IgD-negative memory B cell (primary cell): ENCODE results near the gene ABCB11. TPM values are rescaled to one million over a fixed set of nuclear protein-coding genes. Genes with fewer than 3 reads are reported as not detected.
A peak's percentile ranks its signal among the peaks of the same experiment; 100 is the strongest.
"Not testable (repeated sequence)": the region's sequence is repeated elsewhere in the genome, so short reads cannot be mapped to it uniquely, and the experiment has no call there.

Experiments used
- H3K27ac Mint-ChIP-seq, 3 donors: one replicate each; pipeline ENCODE4 v1.8.0; 2020 to 2022; ENCODE audit warnings: mild to moderate bottlenecking in 3 of 3, mixed read lengths in 3 of 3, moderate library complexity in 1 of 3
- H3K27me3 Mint-ChIP-seq: one replicate; pipeline ENCODE4 v1.8.0; 2021; ENCODE audit warnings: mixed read lengths
- H3K36me3 Mint-ChIP-seq: one replicate; pipeline ENCODE4 v1.8.0; 2020; ENCODE audit warnings: mild to moderate bottlenecking, mixed read lengths
- H3K4me1 Mint-ChIP-seq, 3 donors: one replicate each; pipeline ENCODE4 v1.8.0; 2020 to 2022; ENCODE audit warnings: mixed read lengths in 3 of 3, mild to moderate bottlenecking in 1 of 3
- H3K4me3 Mint-ChIP-seq, 4 donors: one replicate each; pipeline ENCODE4 v1.8.0; 2020 to 2022; ENCODE audit warnings: mild to moderate bottlenecking in 4 of 4, mixed read lengths in 4 of 4, moderate library complexity in 3 of 4
- H3K9me3 Mint-ChIP-seq, 3 donors: one replicate each; pipeline ENCODE4 v1.8.0; 2020 to 2021; ENCODE audit warnings: mixed read lengths in 3 of 3, mild to moderate bottlenecking in 1 of 3
- polyA plus RNA-seq: library from polyadenylated mRNA; unstranded; fragments of 300-500 nt; fragmentation: Illumina TruSeq; gene quantifications from one replicate; pipeline ENCODE4 v1.2.3, GENCODE V29; 2021

The ABCB11 gene
- polyA plus RNA-seq, 1 donor from 2014 or later = not detected

DNA sequence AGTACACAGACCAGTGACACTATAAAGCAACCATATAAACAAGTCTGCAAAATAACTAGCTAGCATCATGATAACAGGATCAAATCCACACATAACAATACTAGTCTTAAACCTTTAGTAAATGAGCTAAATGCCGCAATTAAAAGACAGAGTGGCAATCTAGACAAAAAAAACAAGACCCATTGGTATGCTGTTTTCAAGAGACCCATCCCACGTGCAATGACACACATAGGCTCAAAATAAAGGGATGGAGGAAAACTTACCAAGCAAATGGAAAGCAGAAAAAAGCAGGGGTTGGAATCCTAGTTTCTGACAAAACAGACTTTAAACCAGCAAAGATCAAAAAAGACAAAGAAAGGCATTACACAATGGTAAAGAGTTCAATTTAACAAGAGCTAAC lies 23.5 kb upstream of the ABCB11 start:
- H3K4me3 Mint-ChIP-seq, H3K36me3 Mint-ChIP-seq, H3K27me3 Mint-ChIP-seq, H3K4me1 Mint-ChIP-seq, H3K27ac Mint-ChIP-seq: not testable (repeated sequence)
- H3K9me3 Mint-ChIP-seq = peaks cover 8 to 19% (median 13%) of the 10 kb centered on the region in 3 donors

DNA sequence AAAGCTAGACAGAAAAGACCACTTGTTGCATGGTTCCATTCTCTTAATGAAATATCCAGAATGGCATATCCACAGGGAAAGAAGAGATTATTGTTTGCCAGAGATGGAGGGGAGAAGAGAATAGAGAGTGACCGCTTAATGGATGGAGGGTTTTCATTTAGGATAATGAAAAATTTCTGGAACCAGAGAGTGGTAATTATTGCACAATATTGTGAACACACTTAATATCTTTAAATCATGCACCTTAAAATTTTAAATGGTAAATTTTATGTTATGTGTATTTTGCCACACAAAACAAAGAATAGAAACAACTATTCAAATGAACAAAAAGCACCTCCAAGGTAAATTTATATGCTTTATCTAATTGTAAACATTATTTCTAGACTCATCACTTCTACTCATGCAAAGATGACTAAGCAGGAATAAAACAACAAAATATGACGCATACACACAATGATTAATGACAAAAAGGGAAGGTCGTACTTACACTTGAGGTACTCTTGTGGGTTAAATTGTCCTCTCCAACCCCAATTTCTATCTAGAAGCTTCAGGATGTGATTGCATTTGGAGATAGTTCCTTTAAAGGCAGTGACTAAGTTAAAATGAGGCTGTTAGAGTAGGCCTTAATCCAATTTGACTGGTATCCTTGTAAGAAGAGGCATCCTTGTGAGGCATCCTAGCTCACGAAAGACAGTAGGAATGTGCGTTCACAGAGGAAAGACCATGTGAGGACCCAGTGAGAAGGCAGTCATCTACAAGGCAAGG lies 19.5 kb upstream of the ABCB11 start:
- peaks cover 8 to 14% (median 13%) of the 10 kb centered on the region in 3 donors for H3K9me3 Mint-ChIP-seq
- H3K36me3 Mint-ChIP-seq = no peaks in the 10 kb centered on the region
- peaks cover 2% of the 10 kb centered on the region for H3K27me3 Mint-ChIP-seq
- no peaks in the 10 kb centered on the region for H3K4me1 Mint-ChIP-seq
- H3K4me3 Mint-ChIP-seq = no peak overlapping the region
- no peak overlapping the region for H3K27ac Mint-ChIP-seq

DNA sequence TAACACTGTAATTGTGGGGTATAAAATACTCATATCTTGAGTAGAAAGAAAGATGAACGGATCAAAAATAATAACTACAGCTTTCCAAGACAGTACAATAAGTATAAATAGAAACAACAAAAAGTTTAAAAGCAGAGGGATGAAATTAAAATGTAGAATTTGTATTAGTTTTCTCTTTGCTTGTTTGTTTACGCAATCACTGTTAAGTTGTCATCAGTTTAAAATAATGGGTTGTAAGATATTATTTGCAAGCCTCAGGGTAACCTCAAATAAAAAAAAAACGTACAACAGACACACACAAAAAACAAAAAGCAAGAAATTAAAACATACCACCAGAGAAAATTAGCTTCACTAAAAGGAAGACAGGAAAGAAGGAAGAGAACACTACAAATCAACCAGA lies 18.0 kb upstream of the ABCB11 start:
- Mint-ChIP-seq H3K9me3 (peaks cover 0 to 1% (median 0%) of the 10 kb centered on the region in 3 donors), H3K36me3 (peaks cover 2% of the 10 kb centered on the region), H3K27ac (no peak overlapping the region), H3K4me3 (no peak overlapping the region), H3K4me1 (peaks cover 0 to 2% (median 0%) of the 10 kb centered on the region in 3 donors), H3K27me3 (no peaks in the 10 kb centered on the region)

DNA sequence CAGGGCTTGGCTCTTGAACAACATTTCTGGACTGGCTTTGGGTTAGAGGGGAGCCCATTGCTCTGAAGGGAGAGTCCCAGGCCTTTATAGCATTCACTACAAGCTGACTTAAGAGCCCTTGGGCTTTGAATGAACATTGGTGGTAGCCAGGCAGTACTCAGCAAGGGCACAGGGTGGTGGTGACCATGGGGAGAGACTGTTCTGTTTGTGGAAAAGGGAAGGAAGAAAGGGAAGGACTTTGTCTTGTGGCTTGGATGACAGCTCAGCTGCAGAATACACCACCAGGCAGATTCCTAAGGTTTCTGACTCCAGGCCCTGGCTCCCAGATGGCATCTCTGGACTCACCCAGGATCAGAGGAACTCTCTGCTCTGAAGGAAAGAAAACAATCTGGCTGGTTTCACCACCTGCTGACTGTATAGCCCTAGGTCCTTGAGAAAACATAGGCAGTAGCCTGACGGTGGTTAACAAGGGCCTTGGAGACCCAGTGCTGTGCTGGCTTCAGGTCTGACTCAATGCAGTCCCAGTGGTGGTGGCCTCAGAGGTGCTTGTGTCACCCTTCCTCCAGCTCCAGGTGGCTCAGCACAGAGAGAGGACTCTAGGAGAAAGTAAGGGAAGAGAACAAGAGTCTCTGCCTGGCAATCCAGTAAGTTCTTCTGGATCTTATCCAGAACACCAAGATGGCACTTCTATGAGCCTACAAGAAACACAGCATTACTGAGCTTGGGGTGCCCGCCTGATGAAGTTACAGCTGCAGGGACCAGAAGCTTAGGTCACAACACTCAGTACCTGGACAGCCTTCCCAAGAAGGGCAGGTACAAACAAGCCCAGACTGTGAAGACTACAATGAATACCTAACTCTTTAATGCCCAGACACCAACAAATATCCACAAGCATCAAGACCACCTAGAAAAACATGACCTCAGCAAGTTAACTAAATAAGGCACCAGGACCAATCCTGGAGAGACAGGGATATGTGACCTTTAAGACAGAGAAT lies 16.4 kb upstream of the ABCB11 start:
- no peaks in the 10 kb centered on the region for H3K27me3 Mint-ChIP-seq
- peaks cover 6% of the 10 kb centered on the region for H3K36me3 Mint-ChIP-seq
- H3K9me3 Mint-ChIP-seq = peaks cover 0 to 4% (median 3%) of the 10 kb centered on the region in 3 donors
- peaks cover 0 to 2% (median 0%) of the 10 kb centered on the region in 3 donors for H3K4me1 Mint-ChIP-seq
- H3K4me3 Mint-ChIP-seq = no peak overlapping the region
- H3K27ac Mint-ChIP-seq = no peak overlapping the region

DNA sequence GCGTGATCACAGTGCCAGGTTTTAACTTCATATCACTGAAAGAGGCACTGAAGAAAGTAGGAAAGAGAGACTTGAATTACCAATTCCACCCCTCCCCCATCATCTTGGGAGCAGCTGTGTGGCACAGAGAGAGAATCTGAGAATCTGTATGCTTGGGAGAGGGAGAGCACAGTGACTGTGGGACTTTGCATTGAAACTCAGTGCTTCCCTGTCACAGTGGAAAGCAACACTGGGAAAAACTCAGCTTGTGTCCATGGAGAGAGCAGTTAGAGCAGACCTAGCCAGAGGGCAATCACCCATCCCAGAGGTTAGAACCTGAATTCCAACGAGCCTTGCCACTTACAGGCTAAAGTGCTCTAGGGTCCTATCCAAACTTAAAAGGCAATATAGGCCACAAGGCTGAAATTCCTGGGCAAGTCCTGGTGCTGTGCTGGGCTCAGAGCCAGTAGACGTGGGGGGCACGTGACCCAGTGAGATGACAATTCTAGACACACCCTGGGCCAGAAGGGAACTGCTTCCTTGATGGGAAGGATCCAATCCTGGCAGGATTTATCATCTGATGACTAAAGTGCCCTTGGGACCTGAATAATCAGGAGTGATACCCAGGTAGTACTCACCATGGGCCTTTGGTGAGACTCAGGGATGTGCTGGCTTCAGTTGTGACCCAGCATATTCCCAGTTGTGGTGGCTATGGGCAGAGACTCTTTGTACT lies 15.5 kb upstream of the ABCB11 start:
- Mint-ChIP-seq H3K4me3 (no peak overlapping the region), H3K9me3 (peaks cover 4 to 6% (median 4%) of the 10 kb centered on the region in 3 donors), H3K4me1 (peaks cover 0 to 2% (median 0%) of the 10 kb centered on the region in 3 donors), H3K27me3 (peaks cover under 1% of the 10 kb centered on the region), H3K36me3 (peaks cover 6% of the 10 kb centered on the region), H3K27ac (no peak overlapping the region)

DNA sequence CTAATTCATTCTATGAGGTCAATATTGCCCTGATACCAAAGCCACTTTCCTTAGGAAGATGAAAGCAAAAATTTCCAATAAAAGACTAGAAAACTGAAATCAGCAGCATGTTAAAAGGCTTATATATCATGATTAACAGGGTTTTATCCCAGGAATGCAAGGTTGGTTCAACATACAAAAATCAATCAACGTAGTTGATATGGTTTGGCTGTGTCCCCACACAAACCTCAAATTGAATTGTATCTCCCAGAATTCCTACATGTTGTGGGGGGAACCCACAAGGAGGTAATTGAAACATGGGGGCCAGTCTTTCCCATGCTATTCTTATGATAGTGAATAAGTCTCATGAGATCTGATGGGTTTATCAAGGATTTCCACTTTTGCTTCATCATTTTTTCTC lies 11.7 kb upstream of the ABCB11 start:
- Mint-ChIP-seq H3K9me3 (peaks cover 4 to 6% (median 5%) of the 10 kb centered on the region in 3 donors), H3K27me3 (peaks cover 2% of the 10 kb centered on the region), H3K4me1 (peaks cover 2 to 5% (median 5%) of the 10 kb centered on the region in 3 donors), H3K36me3 (peaks cover 6% of the 10 kb centered on the region), H3K4me3 (no peak overlapping the region), H3K27ac (no peak overlapping the region)

DNA sequence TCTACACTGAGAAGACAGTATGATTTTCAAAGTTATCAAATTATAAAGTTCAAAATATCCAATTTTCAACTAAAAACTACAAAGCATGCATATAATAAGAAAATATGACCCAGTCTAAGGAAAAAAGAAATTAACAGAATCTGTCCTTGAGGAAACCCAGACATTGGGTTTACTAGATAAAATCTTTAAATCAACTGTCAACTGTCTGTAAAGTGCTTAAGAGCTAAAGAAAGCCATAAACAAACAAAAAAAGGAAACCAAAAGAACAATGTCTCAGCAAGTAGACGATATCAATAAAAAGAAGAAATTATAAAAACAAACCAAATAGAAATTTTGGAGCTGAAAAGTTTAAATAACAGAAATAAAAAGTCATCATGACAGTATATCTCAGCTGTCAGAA lies 10.5 kb upstream of the ABCB11 start:
- peaks cover 6% of the 10 kb centered on the region for H3K36me3 Mint-ChIP-seq
- peaks cover 2% of the 10 kb centered on the region for H3K27me3 Mint-ChIP-seq
- no peak overlapping the region for H3K27ac Mint-ChIP-seq
- peaks cover 2 to 7% (median 5%) of the 10 kb centered on the region in 3 donors for H3K4me1 Mint-ChIP-seq
- no peak overlapping the region for H3K4me3 Mint-ChIP-seq
- H3K9me3 Mint-ChIP-seq = peaks cover 4 to 6% (median 5%) of the 10 kb centered on the region in 3 donors

DNA sequence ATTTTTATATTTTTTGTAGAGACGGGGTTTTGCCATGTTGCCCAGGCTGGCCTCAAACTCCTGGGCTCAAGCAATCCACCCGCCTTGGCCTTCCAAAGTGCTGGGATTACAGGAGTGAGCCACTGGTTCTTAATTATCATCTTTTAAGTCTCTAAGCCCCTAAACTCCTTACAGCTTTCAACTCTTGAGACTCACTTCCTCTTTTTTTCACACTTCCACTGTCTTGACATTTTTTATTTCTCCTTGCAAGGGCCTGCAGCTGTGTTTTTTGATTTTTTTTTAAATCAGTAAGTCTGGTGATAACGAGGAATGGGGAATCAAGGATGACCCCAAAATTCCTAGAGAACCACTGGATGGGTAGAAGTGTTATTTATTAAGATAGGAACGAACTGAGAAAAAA lies 8.6 kb upstream of the ABCB11 start:
- Mint-ChIP-seq H3K4me3 (peak overlapping the region in 1 of 4 donors; percentile 57), H3K4me1 (peaks cover 2 to 6% (median 5%) of the 10 kb centered on the region in 3 donors), H3K27me3 (peaks cover 2% of the 10 kb centered on the region), H3K9me3 (peaks cover 4 to 8% (median 5%) of the 10 kb centered on the region in 3 donors), H3K27ac (no peak overlapping the region), H3K36me3 (peaks cover 4% of the 10 kb centered on the region)

DNA sequence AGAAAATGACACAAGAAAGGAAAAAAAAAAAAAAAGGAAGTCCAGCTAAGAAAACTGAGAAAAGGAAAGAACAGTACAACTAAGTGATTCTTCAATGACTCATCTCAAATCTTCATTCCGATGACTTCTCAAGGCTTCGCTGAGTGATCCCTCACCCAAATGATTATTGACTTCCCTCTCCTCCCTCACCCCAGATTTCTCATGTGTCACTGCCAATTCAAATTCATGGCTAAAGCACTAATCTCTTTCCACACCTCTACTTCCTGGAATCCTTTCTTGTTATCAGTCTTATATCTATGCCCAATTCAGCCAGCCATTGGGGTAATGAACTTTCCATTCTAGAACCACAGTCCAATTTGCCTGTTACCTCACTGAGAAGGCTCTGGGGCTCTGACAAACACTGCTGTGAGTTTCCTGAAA lies 7.2 kb upstream of the ABCB11 start:
- Mint-ChIP-seq H3K4me3 (no peak overlapping the region), H3K36me3 (peaks cover 3% of the 10 kb centered on the region)

DNA sequence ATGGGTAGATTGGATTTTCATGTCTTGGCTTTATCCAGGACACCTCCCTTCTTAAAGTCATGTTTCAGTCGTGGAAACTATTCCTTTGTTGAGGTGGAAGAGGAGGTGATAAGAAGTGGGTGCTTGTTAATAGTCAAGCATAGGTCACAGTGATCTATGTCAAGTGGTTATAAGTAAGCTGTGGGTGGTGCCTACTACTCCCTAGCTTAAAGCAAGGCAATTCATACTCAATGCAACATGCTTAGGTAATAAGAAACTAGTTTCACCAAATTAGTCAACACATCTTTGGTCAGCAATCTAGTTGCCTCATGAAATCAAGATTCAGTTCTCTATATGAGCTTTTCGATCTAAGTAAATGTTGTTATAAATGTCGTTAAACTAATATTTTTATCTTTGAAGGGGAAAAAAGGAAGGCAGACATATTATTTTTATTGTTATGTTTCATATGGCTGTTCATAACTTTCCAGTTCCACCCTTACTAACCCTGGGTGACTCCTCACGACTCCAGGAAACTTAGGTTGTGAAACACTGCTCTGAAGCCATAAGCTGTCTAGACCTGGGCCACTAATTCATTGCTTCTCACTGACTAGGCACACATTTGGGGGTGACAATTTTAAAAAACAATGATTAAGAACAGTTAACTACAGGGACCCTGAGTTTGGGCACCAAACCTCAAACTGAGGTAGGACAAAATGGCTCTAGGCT lies 5.8 kb upstream of the ABCB11 start:
- Mint-ChIP-seq H3K4me1 (peaks cover 2 to 5% (median 5%) of the 10 kb centered on the region in 3 donors), H3K9me3 (peaks cover 5 to 10% (median 6%) of the 10 kb centered on the region in 3 donors), H3K27me3 (peaks cover 2% of the 10 kb centered on the region), H3K36me3 (peaks cover 2% of the 10 kb centered on the region), H3K27ac (no peak overlapping the region), H3K4me3 (no peak overlapping the region)

More for the DNA sequence above, 7.2 kb upstream of the ABCB11 start:
- Mint-ChIP-seq H3K27me3 (peaks cover 2% of the 10 kb centered on the region), H3K4me1 (peaks cover 2 to 5% (median 5%) of the 10 kb centered on the region in 3 donors), H3K27ac (peak overlapping the region in 1 of 3 donors; percentile 17), H3K9me3 (peaks cover 5 to 7% (median 6%) of the 10 kb centered on the region in 3 donors)

DNA sequence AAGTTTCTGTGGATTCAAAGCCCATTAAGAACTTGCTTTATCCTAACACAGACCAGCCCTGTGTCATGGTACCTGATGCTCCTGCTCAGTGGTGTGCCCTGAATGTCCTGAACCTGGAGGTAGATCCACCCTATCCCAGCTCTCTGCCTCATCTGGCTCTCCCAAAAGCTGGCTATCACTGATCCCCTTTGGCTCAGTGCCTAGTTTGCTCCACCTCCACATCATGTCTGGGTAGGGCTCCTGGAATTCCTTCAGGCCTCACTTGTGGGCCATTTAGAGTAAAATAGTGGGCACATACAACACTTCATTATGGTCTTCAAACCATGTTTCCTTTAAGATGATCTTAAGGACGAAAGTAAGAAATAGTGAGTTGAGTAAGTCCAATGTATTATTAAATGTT lies 4.8 kb upstream of the ABCB11 start:
- Mint-ChIP-seq H3K36me3 (peaks cover 2% of the 10 kb centered on the region), H3K27me3 (no peaks in the 10 kb centered on the region), H3K27ac (no peak overlapping the region), H3K4me3 (no peak overlapping the region), H3K4me1 (peaks cover 2 to 5% (median 5%) of the 10 kb centered on the region in 3 donors), H3K9me3 (peaks cover 2 to 10% (median 6%) of the 10 kb centered on the region in 3 donors)

DNA sequence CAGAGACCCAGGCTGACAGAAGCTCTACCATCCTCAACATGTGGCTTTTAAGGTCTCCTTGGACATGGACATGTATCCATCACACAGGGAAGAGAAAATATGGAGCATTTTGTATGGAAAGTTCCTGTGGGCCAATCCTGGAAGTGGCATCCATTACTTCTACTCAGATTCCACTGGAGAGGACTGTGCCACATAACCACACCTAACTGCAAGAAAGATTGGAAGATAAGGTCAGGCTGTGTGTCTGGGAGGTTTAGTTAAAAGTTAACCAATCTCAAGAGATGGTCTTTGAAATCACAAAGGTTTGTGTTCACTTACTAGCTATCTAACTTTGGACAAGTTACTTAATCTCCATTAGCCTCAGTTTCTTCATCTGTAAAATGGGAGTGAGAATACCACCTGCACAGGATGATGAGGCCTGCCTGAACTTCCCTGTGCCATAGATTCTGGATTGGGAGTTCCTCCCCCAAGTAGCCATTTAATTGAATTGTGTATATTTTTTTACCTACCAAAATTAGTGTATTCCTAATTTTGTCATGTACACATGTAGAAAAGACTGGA lies 3.9 kb upstream of the ABCB11 start:
- Mint-ChIP-seq H3K27me3 (no peaks in the 10 kb centered on the region), H3K27ac (no peak overlapping the region), H3K9me3 (peaks cover 2 to 10% (median 6%) of the 10 kb centered on the region in 3 donors), H3K4me1 (peaks cover 2 to 5% (median 5%) of the 10 kb centered on the region in 3 donors), H3K36me3 (peaks cover 2% of the 10 kb centered on the region), H3K4me3 (no peak overlapping the region)

DNA sequence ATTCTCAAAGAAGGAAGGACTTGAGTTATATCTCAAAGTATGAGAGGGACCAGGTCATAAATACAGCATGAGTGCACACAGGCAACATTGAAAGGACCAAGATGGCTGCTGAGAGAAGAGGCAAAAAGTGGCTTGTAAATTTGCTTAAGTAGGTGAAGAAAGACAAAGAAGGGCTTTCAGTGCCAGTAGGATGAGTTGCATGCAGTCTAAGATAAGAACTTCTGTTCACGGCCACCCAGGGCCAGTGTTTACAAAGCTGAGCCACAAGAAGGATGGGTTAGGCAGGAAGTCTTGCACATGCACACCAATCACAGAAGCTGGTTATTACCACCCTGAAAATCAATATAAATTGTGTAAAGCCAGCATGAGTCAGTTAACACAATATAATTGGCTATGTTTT lies 3.1 kb upstream of the ABCB11 start:
- Mint-ChIP-seq H3K27me3 (no peaks in the 10 kb centered on the region), H3K27ac (no peak overlapping the region), H3K4me3 (no peak overlapping the region), H3K36me3 (peaks cover 2% of the 10 kb centered on the region), H3K4me1 (peaks cover 0 to 5% (median 2%) of the 10 kb centered on the region in 3 donors), H3K9me3 (peaks cover 2 to 10% (median 6%) of the 10 kb centered on the region in 3 donors)

DNA sequence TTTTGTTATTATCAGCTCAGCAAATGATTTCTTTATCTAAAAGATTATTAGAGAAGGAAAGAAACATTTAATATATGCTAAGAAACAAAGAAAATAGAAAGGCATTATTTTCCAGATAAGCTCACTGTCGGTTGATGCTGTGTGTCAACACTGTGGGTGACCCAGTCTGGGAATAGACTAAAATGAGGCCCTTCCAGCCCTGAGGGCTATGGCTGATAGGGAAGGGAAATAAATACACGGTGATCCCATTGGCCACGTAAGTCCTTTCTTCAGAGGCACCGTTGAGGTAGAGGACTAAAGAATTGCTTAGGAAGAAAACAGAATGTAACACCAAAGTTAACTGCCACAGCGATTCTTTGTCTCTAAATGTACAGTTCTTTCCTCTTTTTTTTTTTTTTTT lies 1.8 kb downstream of the ABCB11 start:
- Mint-ChIP-seq H3K9me3 (peaks cover 2 to 10% (median 3%) of the 10 kb centered on the region in 3 donors), H3K4me3 (no peak overlapping the region), H3K36me3 (peaks cover 4% of the 10 kb centered on the region), H3K27ac (no peak overlapping the region), H3K27me3 (peaks cover 3% of the 10 kb centered on the region), H3K4me1 (no peaks in the 10 kb centered on the region)
